Measurements from ENCODE around the gene TTLL8. TPM values are rescaled to one million over a fixed set of nuclear protein-coding genes. Genes with fewer than 3 reads are reported as not detected.
"Not testable (repeated sequence)": the region's sequence is repeated elsewhere in the genome, so short reads cannot be mapped to it uniquely, and the experiment has no call there.

The TTLL8 gene
- total RNA-seq, 2 donors from 2014 or later: not detected

GRCh38 chr22:49992921-49993648, 65.0 kb downstream of the TTLL8 start:
- Histone ChIP-seq H3K4me1 (peaks cover 9% of the 10 kb centered on the region), H3K36me3 (replicated peaks in 1 of 2; ENCODE audit: insufficient read depth in 1 of 2, low read depth in 2 of 2) (no peaks in the 10 kb centered on the region), H3K4me3 (no peak overlapping the region), H3K27me3 (no peaks in the 10 kb centered on the region), H3K27ac (no peak overlapping the region), H3K9me3 (no peaks in the 10 kb centered on the region)
- peak; percentile 73 to 82 (median 75) for DNase-seq
- TF ChIP-seq CTCF (IDR thresholded peaks at IDR 0.05) (peak; percentile 54 to 81 (median 65)), POLR2A (IDR thresholded peaks at IDR 0.05) (no peak)
- 19 to 68% methylated on average over 3 to 18 of the region's 23 CpGs for WGBS, 2 donors
- peak; percentile 90 for ATAC-seq
- intact Hi-C loops (cut with DNase I): no loop called here

GRCh38 chr22:49991907-49992533, 66.1 kb downstream of the TTLL8 start:
- H3K9me3 ChIP-seq: no peaks in the 10 kb centered on the region
- WGBS, 2 donors: 81 to 88% methylated on average over 7 of the region's 7 CpGs
- H3K27ac ChIP-seq: no peak overlapping the region
- ATAC-seq (no peak), DNase-seq (no peak)
- H3K4me3 ChIP-seq: no peak overlapping the region
- no peaks in the 10 kb centered on the region for H3K36me3 ChIP-seq (replicated peaks in 1 of 2; ENCODE audit: insufficient read depth in 1 of 2, low read depth in 2 of 2)
- intact Hi-C loops (cut with DNase I): no loop called here
- no peak for TF ChIP-seq POLR2A (IDR thresholded peaks at IDR 0.05)
- TF ChIP-seq CTCF (IDR thresholded peaks at IDR 0.05): no peak
- H3K27me3 ChIP-seq: no peaks in the 10 kb centered on the region
- H3K4me1 ChIP-seq: peaks cover 9% of the 10 kb centered on the region

- 71 to 82% methylated on average over 6 of the region's 6 CpGs for WGBS, 2 donors
- TF ChIP-seq POLR2A (IDR thresholded peaks at IDR 0.05) (no peak), CTCF (IDR thresholded peaks at IDR 0.05) (no peak)
- no peak overlapping the region for H3K4me3 ChIP-seq
- H3K4me1 ChIP-seq: peaks cover 9% of the 10 kb centered on the region
- no peaks in the 10 kb centered on the region for H3K27me3 ChIP-seq
- H3K36me3 ChIP-seq (replicated peaks in 1 of 2; ENCODE audit: insufficient read depth in 1 of 2, low read depth in 2 of 2): no peaks in the 10 kb centered on the region
- DNase-seq: no peak
- no peak for ATAC-seq
- intact Hi-C loops (cut with DNase I): no loop called here
- no peak overlapping the region for H3K27ac ChIP-seq
- H3K9me3 ChIP-seq: no peaks in the 10 kb centered on the region
These were observed 66.9 kb downstream of the TTLL8 start for GRCh38 chr22:49991167-49991566.

- not testable (repeated sequence) for ATAC-seq; H3K27me3 ChIP-seq; H3K27ac ChIP-seq; H3K4me3 ChIP-seq; H3K9me3 ChIP-seq; H3K36me3 ChIP-seq (replicated peaks in 1 of 2; ENCODE audit: insufficient read depth in 1 of 2, low read depth in 2 of 2); H3K4me1 ChIP-seq; DNase-seq
- intact Hi-C loops (cut with DNase I): loop anchor here (10.0 kb wide), 1 partner anchor 55 kb away; no protein-coding TSS in a partner anchor
- 93% methylated on average over 5 to 24 of the region's 24 CpGs for WGBS, 2 donors
These were observed 68.3 kb downstream of the TTLL8 start for GRCh38 chr22:49989826-49990225.

GRCh38 chr22:49986325-49986724, 71.8 kb downstream of the TTLL8 start:
- H3K9me3 ChIP-seq: peaks cover 0 to 4% (median 0%) of the 10 kb centered on the region in 3 donors
- intact Hi-C loops (cut with DNase I): loop anchor here (10.0 kb wide), 1 partner anchor 52 kb away; no protein-coding TSS in a partner anchor
- WGBS, 2 donors: 91 to 95% methylated on average over 2 of the region's 2 CpGs
- DNase-seq: no peak
- ATAC-seq: no peak
- no peaks in the 10 kb centered on the region for H3K36me3 ChIP-seq (replicated peaks in 1 of 2; ENCODE audit: insufficient read depth in 1 of 2, low read depth in 2 of 2)
- TF ChIP-seq POLR2A (IDR thresholded peaks at IDR 0.05) (no peak), CTCF (IDR thresholded peaks at IDR 0.05) (no peak)
- H3K4me3 ChIP-seq: no peak overlapping the region
- H3K27ac ChIP-seq: no peak overlapping the region
- peaks cover 10% of the 10 kb centered on the region for H3K4me1 ChIP-seq
- peaks cover 0 to 9% of the 10 kb centered on the region in 2 donors for H3K27me3 ChIP-seq
